ENCODE measurements around the gene DPYSL4.
A peak's percentile ranks its signal among the peaks of the same experiment; 100 is the strongest.
"Not testable (repeated sequence)": the region's sequence is repeated elsewhere in the genome, so short reads cannot be mapped to it uniquely, and the experiment has no call there.

Gene DPYSL4

GRCh38 chr10:132207536-132208461, 21.1 kb downstream of the DPYSL4 start:
- DNase-seq (ENCODE audit: low spot score): no peak

- DNase-seq (ENCODE audit: low spot score): no peak
These were observed 21.8 kb downstream of the DPYSL4 start for GRCh38 chr10:132208462-132209050.

GRCh38 chr10:132209130-132209529, 22.4 kb downstream of the DPYSL4 start:
- peak; percentile 46 for DNase-seq (ENCODE audit: low spot score)

- no peak for DNase-seq (ENCODE audit: low spot score)
These were observed 23.3 kb downstream of the DPYSL4 start for GRCh38 chr10:132209978-132210530.

- DNase-seq (ENCODE audit: low spot score): no peak
These were observed 24.0 kb downstream of the DPYSL4 start for GRCh38 chr10:132210766-132211165.

GRCh38 chr10:132211246-132211645, 24.5 kb downstream of the DPYSL4 start:
- no peak for DNase-seq (ENCODE audit: low spot score)

GRCh38 chr10:132212816-132213215, 26.1 kb downstream of the DPYSL4 start:
- no peak for DNase-seq (ENCODE audit: low spot score)

GRCh38 chr10:132213917-132214316, 27.2 kb downstream of the DPYSL4 start:
- DNase-seq (ENCODE audit: low spot score): no peak

- DNase-seq (ENCODE audit: low spot score): not testable (repeated sequence)
These were observed 29.7 kb downstream of the DPYSL4 start for GRCh38 chr10:132216441-132216840.

GRCh38 chr10:132219486-132219885, 32.7 kb downstream of the DPYSL4 start:
- DNase-seq (ENCODE audit: low spot score): no peak

- no peak for DNase-seq (ENCODE audit: low spot score)
These were observed 33.3 kb downstream of the DPYSL4 start for GRCh38 chr10:132220061-132220460.

- not testable (repeated sequence) for DNase-seq (ENCODE audit: low spot score)
These were observed 34.2 kb downstream of the DPYSL4 start for GRCh38 chr10:132220996-132221395.

- DNase-seq (ENCODE audit: low spot score): no peak
These were observed 36.0 kb downstream of the DPYSL4 start for GRCh38 chr10:132222726-132223125.

GRCh38 chr10:132223156-132223590, 36.4 kb downstream of the DPYSL4 start:
- DNase-seq (ENCODE audit: low spot score): peak; percentile 93

GRCh38 chr10:132223611-132224342, 37.0 kb downstream of the DPYSL4 start:
- no peak for DNase-seq (ENCODE audit: low spot score)

- no peak for DNase-seq (ENCODE audit: low spot score)
These were observed 37.8 kb downstream of the DPYSL4 start for GRCh38 chr10:132224343-132225072.

GRCh38 chr10:132225073-132225848, 38.5 kb downstream of the DPYSL4 start:
- DNase-seq (ENCODE audit: low spot score): no peak

GRCh38 chr10:132225849-132226205, 39.1 kb downstream of the DPYSL4 start:
- no peak for DNase-seq (ENCODE audit: low spot score)

GRCh38 chr10:132226586-132227405, 40.0 kb downstream of the DPYSL4 start:
- DNase-seq (ENCODE audit: low spot score): no peak

GRCh38 chr10:132227851-132228390, 41.2 kb downstream of the DPYSL4 start:
- no peak for DNase-seq (ENCODE audit: low spot score)
